CD4-positive, alpha-beta T cell treated with Interferon alpha-2 for 1 hour (primary cell): ENCODE measurements around the gene ZNF732.
"Not testable (repeated sequence)": the region's sequence is repeated elsewhere in the genome, so short reads cannot be mapped to it uniquely, and the experiment has no call there.

ENCODE experiments used
- DNase-seq, 2 donors: peaks; one replicate each; pipeline ENCODE4 v3.0.0-alpha.2; 2020 to 2022

ZNF732 gene

DNA sequence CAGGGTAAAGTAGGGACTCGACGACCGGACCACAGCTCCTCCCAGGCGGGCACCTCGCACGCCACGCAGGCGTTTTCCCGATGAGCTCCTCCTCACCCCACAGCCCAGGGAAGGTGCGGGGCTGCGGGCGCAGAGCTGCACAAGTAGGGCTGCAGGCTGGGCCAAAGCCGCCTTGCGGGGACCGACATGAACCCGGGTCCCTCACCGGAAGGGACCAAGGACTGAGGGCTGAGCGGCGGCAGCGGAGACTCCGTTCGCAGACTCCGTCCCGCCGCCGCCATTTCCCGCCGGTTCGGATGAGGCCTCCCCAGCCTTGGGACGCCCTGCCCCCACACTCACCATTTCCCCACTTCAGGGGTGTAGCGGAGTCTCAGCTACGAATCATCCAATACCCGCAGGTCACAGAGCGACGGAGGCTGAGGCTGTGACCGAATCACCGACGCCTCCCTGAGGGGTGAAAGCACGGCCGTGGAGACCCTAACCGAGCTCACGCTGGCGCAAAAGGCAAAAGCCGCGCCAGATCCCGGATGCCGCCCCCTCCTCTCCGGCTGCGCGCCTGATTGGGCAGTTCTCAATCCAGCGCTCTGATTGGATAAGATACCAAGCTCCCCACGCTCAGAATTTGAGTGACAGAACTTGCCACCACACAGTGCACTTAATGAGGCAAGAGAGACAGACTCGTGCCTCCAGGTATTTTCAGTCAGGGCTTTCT is at the start of gene ZNF732:
TSS of gene ZNF732 (minus strand) at position 506 of the 712 bp plus-strand sequence. CDS start at position 342, 164 bp downstream.
- no peak for DNase-seq

GRCh38 chr4:340011-340410 is 34.7 kb upstream of the ZNF732 start:
- DNase-seq = no peak

DNA sequence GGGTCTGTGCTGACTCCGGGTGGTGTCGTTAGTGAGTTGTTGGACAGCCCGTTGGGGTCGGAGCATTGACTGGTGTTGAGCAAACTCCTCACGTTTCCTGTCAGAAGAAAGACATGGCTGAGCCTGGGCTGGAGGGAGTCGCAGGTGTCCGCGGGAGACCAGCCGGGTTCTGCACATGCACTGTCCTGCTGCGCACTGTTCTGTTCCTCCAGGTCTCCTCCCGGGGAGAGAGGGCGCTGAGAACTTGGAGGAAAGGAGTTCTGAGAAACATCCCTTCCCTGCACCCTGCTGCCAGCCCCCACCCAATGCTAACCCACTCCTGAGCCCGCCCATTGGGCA is 33.5 kb upstream of the ZNF732 start:
- DNase-seq = no peak

DNA sequence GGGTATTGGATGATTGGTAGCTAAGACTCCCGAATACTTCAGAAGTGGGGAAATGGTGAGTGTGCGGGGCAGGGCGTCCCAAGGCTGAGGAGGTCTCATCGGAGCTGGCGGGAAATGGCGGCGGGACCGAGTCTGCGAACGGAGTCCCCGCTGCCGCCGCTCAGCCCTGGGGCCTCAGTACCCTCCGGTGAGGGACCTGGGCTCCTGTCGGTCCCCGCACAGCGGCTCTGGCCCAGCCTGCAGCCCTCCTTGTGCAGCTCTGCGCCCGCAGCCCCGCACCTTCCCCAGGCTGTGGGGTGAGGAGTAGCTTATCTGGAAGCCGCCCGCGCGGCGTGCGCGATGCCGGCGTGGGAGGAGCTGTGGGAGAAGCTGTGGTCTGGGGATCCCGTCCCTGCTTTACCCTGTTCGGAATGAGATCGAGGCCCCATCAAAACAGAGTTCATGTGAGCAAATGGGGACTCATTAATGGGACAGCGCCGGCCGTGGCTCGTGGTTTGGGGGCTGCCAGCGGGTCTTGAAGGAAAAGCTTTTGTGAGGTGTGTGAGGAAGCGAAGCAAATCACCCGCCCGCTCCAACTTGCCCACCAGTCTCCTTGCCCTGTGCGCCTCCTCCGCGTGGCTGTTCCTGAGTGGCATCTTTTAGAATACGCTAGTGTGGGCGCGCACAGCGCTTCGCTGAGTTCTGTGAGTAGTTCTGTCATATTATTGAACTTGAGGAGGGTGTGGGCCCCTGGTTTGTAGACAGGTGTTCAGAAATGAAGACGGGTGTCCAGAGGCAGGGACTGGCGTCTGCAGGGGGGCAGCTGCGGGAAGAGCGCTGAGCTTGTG is 32.9 kb upstream of the ZNF732 start:
- peak in 1 of 2 donors; percentile 54 for DNase-seq

DNA sequence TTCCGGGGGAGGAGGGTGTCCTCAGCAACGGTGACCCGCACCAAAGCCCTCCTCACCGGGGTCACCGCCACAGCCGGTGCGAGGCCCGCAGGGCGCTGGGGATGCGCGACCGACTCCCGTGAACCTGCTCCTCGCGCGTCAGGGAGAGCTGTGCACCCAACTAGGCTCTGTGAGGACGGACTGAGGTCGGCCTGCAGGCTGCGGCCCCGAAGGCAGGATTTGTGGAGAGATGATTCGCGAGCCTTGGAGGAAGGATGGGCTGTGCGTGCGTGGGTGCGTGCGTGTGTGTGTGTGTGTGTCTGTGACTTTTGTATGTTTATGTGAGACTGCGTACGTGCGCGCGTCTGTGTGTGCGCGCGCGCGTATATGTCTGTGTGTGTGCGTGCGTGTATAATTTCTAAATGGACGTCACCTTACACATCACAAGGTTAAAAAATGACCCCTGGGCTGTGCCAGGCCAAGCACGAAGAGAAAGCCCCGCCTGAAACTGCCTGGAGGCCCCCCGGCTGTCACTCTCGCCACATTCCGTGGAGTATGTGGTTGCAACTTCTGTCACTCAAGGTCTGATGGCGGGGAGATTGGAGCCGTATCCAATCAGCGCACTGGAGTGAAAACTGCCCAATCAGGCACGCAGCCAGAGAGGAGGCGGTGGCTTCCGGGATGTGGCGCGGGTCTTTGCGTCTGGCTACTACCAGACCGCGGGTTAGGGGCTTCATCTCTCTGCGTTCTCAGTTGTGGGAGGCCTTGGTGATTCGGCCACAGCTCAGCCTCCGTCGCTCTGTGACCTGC is 32.1 kb upstream of the ZNF732 start, which contains the start of gene ZNF141:
TSS of gene ZNF141 (plus strand) at position 672 of the 789 bp plus-strand sequence. CDS start 170 bp downstream, outside the sequence.
- DNase-seq = peak; percentile 93 to 95

DNA sequence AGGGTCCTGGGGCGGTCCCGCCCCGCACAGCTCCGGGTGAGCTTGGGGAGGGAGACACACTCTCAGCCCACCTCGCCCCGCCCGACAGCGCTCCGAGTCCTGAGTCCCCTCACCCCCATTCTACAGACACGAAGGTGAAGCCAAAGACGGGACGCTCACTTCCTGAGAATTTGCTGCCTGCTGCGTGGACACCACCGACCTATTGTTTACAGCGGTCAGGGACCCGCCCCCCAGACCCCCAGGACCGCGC is 31.5 kb upstream of the ZNF732 start:
- no peak for DNase-seq

DNA sequence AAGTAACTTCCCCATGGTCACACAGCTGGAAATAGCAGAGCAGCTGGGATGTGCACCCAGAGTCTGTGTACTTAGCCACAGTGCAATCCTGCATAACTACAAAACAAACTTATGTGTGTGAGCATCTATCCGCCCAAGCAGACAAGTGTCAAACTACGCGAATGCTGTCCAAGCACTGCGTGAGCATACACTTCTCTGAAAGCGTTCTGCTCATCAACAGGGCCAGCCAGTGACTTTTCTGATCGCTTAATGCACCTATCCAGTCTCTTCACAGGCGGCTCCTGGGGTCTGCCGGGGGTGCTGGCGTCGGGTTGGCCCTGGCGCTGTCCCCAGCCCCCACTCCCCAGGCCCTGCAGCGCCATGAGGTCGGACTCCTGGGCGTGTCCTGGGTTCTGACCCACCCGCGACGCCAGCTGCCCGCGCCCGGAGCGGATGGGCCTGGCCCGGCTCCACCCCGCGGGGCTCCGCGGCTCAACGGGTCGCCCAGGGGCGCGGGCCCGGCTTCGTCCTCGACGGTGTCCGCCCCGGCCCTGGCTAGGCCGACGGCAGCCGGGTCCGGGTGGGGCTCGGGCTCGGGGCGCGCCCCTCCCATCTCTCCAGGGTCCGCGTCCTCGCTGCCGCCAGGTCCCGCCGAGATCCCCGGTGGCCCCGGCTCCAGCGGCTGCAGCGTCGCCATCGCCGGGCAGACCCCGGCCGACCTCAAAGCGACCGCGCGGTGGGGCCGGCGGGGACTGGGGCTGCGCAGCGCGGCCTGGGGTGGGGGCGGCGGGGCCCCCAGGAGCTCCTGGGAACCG is 31.0 kb upstream of the ZNF732 start:
- no peak for DNase-seq

DNA sequence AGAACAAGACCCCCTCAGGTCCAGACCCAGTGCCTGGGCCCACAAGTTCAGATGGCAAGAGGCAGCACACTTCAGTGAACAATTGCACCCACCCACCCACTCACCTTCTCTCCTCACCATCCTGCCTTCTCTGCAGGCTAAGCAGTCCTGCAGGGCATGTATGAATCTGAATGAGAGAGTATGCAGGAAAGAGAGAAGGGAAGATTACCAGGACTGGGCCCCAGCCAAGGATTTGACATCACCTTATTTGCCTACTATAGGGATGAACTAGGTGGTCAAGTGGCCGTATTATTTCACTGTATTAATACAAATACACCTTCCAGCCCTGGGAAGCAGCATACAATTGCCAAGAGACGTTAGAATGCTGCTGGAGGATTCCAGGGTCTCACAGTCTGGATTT is 30.2 kb upstream of the ZNF732 start:
- DNase-seq = no peak

- no peak for DNase-seq
Observed at GRCh38 chr4:328729-329128, 23.5 kb upstream of the ZNF732 start.

DNA sequence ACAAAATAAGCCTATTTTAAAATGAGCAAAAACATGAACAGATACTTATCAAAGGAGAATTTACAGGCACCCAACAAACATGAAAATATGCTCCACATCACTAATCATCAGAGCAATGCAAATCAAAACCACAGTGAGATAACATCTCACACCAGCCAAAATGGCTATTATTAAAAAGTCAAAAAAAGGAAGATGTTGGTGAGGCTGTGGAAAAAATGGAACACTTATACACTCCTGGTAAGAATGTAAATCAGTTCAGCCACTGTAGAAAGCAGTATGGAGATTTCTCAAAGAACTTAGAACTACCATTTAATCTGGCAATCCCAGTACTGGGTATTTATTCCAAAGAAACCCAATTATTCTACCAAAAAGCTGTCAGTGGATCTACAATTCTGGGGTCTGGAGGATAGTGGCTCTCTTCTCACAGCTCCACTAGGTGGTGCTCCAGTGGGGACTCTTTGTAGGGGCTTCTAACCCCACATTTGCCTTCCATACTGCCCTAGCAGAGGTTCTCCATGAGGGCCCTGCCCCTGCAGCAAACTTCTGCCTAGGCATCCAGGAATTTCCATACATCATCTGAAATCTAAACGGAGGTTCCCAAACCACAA is 9.1 kb upstream of the ZNF732 start:
- DNase-seq = no peak

GRCh38 chr4:309807-310206 is 4.5 kb upstream of the ZNF732 start:
- no peak for DNase-seq

DNA sequence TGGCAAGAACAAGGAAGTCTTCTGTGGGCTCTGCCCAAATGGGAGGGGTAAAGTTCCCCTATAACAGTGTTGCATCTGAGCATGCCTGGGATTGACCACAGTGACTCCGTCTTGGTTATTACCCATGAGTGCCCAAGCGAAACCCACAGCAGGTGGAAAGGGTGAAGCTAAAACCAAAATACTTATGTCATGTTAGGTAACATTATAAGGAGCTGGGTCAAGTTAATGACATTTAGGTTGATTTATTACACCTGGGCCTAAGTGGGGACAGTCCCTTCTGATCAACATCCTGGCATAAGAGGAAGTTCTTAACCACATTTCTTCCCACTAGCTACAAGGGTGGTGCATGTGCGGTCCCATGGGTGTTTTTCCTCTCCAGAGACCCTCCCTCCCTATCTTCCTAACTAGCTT is 1.3 kb upstream of the ZNF732 start:
- peak in 1 of 2 donors; percentile 22 for DNase-seq

DNA sequence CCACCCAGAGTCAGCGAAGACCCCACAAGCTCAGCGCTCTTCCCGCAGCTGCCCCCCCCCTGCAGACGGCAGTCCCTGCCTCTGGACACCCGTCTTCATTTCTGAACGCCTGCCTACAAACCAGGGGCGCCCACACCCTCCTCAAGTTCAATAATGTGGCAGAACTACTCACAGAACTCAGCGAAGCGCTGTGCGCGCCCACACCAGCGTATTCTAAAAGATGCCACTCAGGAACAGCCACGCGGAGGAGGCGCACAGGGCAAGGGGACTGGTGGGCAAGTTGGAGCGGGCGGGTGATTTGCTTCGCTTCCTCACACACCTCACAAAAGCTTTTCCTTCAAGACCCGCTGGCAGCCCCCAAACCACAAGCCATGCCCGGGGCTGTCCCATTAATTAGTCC is 758 bp downstream of the ZNF732 start:
- not testable (repeated sequence) for DNase-seq

DNA sequence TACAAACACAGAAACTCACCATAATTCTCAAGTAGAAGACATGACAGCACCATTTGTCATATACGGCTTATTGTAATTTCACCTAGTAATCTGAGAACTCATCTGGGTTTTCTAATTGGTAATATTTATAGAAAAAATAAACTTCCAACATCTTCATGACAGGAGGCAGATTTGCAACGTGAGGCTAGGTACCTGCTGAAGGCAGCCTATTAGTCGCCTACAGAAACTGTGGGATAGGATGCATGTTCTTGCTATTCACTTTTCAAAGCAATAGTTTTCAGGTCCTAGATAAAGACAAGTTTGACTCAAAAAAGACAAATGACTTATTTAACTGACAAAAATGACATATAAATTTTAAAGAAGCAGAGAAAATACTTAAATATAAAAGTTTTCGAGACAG is 2.9 kb downstream of the ZNF732 start:
- no peak for DNase-seq

DNA sequence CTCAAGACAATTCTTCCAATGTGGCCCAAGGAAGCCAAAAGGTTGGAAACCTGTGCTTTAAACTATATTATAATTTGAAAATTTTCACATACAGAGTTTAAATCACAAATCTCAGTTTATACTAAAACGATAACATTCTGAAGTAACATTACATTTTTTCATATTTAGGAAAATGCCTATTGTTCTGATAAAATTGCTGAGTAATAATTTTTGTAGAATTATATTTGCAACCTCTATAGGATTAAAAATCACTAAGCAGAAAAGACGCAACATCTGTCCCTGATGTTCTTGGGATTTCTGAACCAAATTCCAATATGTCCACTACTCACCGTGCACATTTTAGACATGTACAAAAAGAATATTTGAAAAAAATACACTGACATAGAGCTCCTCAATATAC is 10.5 kb downstream of the ZNF732 start:
- DNase-seq = no peak

DNA sequence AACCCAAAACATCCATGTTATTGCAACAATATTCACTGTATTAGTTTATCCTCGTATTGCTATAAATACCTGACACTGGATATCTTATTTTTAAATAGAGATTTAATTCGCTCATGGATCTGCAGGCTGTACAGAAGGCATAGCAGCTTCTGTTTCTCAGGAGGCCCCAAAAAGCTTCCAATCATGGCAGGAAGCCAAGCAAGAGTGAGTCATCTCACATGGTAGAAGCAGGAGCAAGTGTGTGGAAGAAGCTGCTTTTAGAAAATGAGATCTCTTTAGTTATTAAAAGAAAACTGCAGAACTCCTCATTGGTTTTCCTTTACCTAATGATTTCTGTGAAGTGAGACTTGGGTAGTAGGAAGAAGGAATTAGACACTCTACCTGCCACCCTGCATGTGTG is 16.4 kb downstream of the ZNF732 start:
- no peak for DNase-seq

DNA sequence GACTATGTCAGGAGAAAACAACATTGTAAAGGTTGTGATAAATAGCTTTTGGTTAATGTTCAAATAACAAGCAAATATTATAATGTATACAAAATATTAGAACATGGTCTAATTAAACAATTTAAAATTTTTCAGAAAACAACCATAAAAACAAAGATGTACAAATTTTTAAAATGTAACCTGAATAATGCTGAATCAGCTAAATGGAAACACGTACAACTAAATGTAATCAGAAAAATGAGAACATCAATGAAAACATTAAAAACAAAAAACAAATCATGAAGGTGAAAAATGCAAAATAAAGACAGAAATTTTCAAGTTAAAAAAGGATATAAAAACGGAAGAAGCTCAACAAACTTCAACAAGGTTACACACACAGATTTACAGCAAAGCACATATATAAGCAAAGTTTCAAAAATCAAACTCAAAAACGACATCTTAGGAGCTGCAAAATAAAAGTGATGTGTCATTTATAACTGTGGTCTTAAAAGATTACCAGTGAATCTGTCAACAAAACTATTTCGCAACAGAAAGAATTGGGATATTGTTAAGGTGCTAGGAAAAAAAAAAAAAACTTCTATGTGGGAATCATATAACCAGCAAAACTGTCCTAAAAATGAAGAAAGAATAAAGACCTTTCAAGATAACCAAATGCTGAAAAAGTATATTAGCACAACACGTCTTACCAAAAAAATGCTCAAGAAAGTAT is 31.8 kb downstream of the ZNF732 start:
- DNase-seq = no peak

DNA sequence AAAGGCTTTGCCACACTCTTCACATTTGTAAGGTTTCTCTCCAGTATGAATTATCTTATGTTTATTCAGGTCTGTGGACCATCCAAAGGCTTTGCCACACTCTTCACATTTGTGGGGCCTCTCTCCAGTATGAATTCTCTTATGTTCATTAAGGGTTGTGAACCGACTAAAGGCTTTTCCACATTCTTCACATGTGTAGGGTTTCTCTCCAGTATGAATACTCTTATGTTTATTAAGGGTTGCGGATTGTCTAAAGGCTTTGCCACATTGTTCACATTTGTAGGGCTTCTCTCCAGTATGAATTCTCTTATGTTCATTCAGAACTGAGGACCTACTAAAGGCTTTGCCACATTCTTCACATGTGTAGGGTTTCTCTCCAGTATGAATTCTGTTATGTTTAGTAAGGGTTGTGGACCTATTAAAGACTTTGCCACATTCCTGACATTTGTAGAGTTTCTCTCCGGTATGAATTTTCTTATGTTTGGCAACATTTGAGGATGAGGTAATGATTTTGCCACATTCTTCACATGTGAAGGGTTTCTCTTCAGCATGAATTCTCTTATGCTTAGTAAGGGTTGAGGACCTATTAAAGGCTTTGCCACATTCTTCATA is 33.7 kb downstream of the ZNF732 start:
- no peak for DNase-seq

DNA sequence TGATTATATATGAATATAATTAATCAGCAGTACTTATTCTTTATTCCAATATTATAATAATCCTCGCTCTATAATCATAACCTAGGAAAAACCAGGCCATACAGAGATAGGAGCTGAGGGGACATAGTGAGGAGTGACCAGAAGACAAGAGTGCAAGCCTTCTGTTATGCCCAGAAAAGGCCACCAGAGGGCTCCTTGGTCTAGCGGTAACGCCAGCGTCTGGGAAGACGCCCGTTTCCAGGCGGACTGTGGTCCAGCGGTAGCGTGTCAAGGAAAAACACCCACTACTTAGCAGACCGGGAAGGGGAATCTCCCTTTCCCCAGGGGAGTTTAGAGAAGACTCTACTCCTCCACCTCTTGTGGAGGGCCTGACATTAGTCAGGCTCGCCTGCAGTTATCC is 46.0 kb downstream of the ZNF732 start:
- DNase-seq = not testable (repeated sequence)

- no peak for DNase-seq
Observed at GRCh38 chr4:256492-256891, 48.8 kb downstream of the ZNF732 start.
